B cell (primary cell): ENCODE results near the gene BABAM2. TPM values are rescaled to one million over a fixed set of nuclear protein-coding genes. Genes with fewer than 3 reads are reported as not detected.

Source experiments
- ATAC-seq: fragments of 200-7000 bp; cut with Tn5 transposase; one replicate; pipeline ENCODE4 v1.10.0; 2021; ENCODE audit warnings: low read depth, mild to moderate bottlenecking, moderate number of reproducible peaks, moderate library complexity
- CTCF ChIA-PET: fragments of 350-600 bp; sonication (Branson Sonifier 250); formaldehyde crosslinking; loops from one replicate; lab custom pipeline; 2021; ENCODE audit warnings: antibody characterized with exemption, inconsistent platforms; lab: Charles Lee
- POLR2A ChIA-PET: fragments of 350-600 bp; sonication (Branson Sonifier 250); formaldehyde crosslinking; loops from one replicate; lab custom pipeline; 2021; ENCODE audit warnings: antibody characterized with exemption; lab: Charles Lee
- DNase-seq: peaks from one replicate; pipeline ENCODE4 v3.0.0; 2013
- H2AFZ ChIP-seq: 2 replicates; pipeline ENCODE4 v1.6.1; 2012; ENCODE audit warnings: mild to moderate bottlenecking, low read depth, low read length; ENCODE audit not compliant: insufficient read depth, poor library complexity, severe bottlenecking
- H3K27ac ChIP-seq, 2 donors: 1 replicate in 1 of 2; 2 replicates in 1 of 2; pipeline ENCODE4 v1.5.1; 2012 to 2013; ENCODE audit warnings: low read length in 2 of 2, mild to moderate bottlenecking in 2 of 2, moderate library complexity in 1 of 2
- H3K27me3 ChIP-seq, 4 experiments: fragments of 200-600 bp in 1 of 4; sonication (generic) in 1 of 4; replicated peaks in 1 of 4; 1 replicate in 2 of 4; 2 replicates in 2 of 4; pipeline versions ENCODE4 v1.6.1 to v1.7.0; 2013 to 2016; ENCODE audit warnings: low read length in 3 of 4, mild to moderate bottlenecking in 2 of 4, mixed read lengths in 1 of 4, moderate library complexity in 1 of 4; ENCODE audit not compliant: insufficient read depth in 4 of 4, control insufficient read depth in 3 of 4; ENCODE audit errors: control extremely low read depth in 1 of 4
- H3K36me3 ChIP-seq, 2 experiments: replicated peaks in 1 of 2; 1 replicate in 1 of 2; 2 replicates in 1 of 2; pipeline versions ENCODE4 v1.6.1 to v1.7.1; 2013; ENCODE audit warnings: low read length in 1 of 2; ENCODE audit not compliant: insufficient read depth in 2 of 2, control insufficient read depth in 1 of 2; ENCODE audit errors: control extremely low read depth in 1 of 2, extremely low read depth in 1 of 2
- H3K4me1 ChIP-seq, 2 donors: fragments of 200-600 bp in 1 of 2; sonication (generic) in 1 of 2; 1 replicate in 1 of 2; 2 replicates in 1 of 2; pipeline versions ENCODE4 v1.5.1 to v1.6.1; 2013 to 2017; ENCODE audit warnings: low read length in 2 of 2; ENCODE audit not compliant: control insufficient read depth in 2 of 2, insufficient read depth in 2 of 2
- H3K4me2 ChIP-seq: replicated peaks from 2 replicates; pipeline ENCODE3; 2012; ENCODE audit warnings: mild to moderate bottlenecking, low read depth, low read length; ENCODE audit not compliant: poor library complexity, severe bottlenecking
- H3K4me3 ChIP-seq, 5 experiments: fragments of 200-600 bp in 1 of 5; sonication (generic) in 1 of 5; 1 replicate in 3 of 5; 2 replicates in 2 of 5; pipeline versions ENCODE4 v1.5.1 to v1.7.0; 2011 to 2016; ENCODE audit warnings: low read length in 4 of 5, mild to moderate bottlenecking in 4 of 5, low read depth in 2 of 5, control low read depth in 1 of 5, moderate library complexity in 1 of 5; ENCODE audit not compliant: insufficient read depth in 1 of 5; ENCODE audit errors: control extremely low read depth in 1 of 5, extremely low read depth in 1 of 5
- H3K79me2 ChIP-seq: fragments of 200-600 bp; sonication (generic); one replicate; pipeline ENCODE4 v1.6.0; 2016; ENCODE audit warnings: low read length; ENCODE audit not compliant: control insufficient read depth, insufficient read depth
- H3K9ac ChIP-seq: fragments of 200-600 bp; sonication (generic); 2 replicates; pipeline ENCODE4 v1.6.1; 2017; ENCODE audit warnings: mild to moderate bottlenecking, low read length, moderate library complexity
- H3K9me3 ChIP-seq, 3 donors: one replicate each; pipeline versions ENCODE4 v1.6.1 to v1.7.1; 2013; ENCODE audit warnings: low read length in 2 of 3; ENCODE audit not compliant: control insufficient read depth in 2 of 3, insufficient read depth in 1 of 3; ENCODE audit errors: control extremely low read depth in 1 of 3
- H4K20me1 ChIP-seq: 2 replicates; pipeline ENCODE4 v1.6.0; 2012; ENCODE audit warnings: mild to moderate bottlenecking, low read length; ENCODE audit not compliant: insufficient read depth, control insufficient read depth, poor library complexity, severe bottlenecking
- H3K27ac Mint-ChIP-seq: one replicate; pipeline ENCODE4 v1.8.0; 2021; ENCODE audit warnings: mixed read lengths
- H3K27me3 Mint-ChIP-seq: one replicate; pipeline ENCODE4 v1.8.0; 2021; ENCODE audit warnings: mixed read lengths
- H3K4me1 Mint-ChIP-seq: one replicate; pipeline ENCODE4 v1.8.0; 2021; ENCODE audit warnings: mixed read lengths
- H3K4me3 Mint-ChIP-seq: one replicate; pipeline ENCODE4 v1.8.0; 2021; ENCODE audit warnings: mixed read lengths
- H3K9me3 Mint-ChIP-seq: one replicate; pipeline ENCODE4 v1.8.0; 2022; ENCODE audit warnings: mixed read lengths; ENCODE audit not compliant: insufficient read depth
- CTCF ChIP-seq: fragments of 200-600 bp; IDR thresholded peaks from one replicate; pipeline ENCODE4 v1.8.0; 2022; ENCODE audit warnings: antibody characterized with exemption, mild to moderate bottlenecking
- EZH2 ChIP-seq: IDR thresholded peaks from 2 replicates; pipeline ENCODE4 v1.6.1; 2012; ENCODE audit warnings: borderline replicate concordance, low read depth, mild to moderate bottlenecking, moderate library complexity, low read length; ENCODE audit not compliant: insufficient read depth, poor library complexity, severe bottlenecking
- WGBS: methylation state at CpG from one replicate; pipeline ENCODE4 v1.1.5; 2013; ENCODE audit warnings: missing lambda C conversion rate; ENCODE audit not compliant: insufficient coverage; 5-methylcytosine and 5-hydroxymethylcytosine counted together
- intact Hi-C: fragments of 100-400 bp; cut with micrococcal nuclease; formaldehyde crosslinking; loops from one replicate; pipeline ENCODE4 v1.10.0; 2022
- polyA plus RNA-seq: library from polyadenylated mRNA; depleted of rRNA; stranded (reverse); fragments of >200 nt; gene quantifications from 2 replicates; pipeline ENCODE4 v1.2.3, GENCODE V29; 2012
- total RNA-seq, 2 donors: library from RNA; stranded (reverse); fragments of 120-200 nt in 1 of 2; gene quantifications; 1 replicate in 1 of 2; 2 replicates in 1 of 2; pipeline versions ENCODE4 v1.2.3 to v1.2.4, GENCODE V29; 2013 to 2022

BABAM2 gene
- total and polyA plus RNA-seq, 2 donors (not counting 1 experiment from before 2014, with no cell fraction given), result 22.3 to 69.6 TPM

GRCh38 chr2:27991146-27991545, 100.6 kb downstream of the BABAM2 start:
- WGBS, result no CpG with 5 or more reads among the region's 1 CpG
- Mint-ChIP-seq H3K27ac (no peak overlapping the region), H3K4me1 (no peaks in the 10 kb centered on the region), H3K27me3 (no peaks in the 10 kb centered on the region), H3K9me3 (peaks cover 4% of the 10 kb centered on the region), H3K4me3 (no peak overlapping the region)
- ChIA-PET CTCF (no interaction called here), POLR2A (no interaction called here)
- no peak for DNase-seq
- no peak for ATAC-seq
- H3K4me3 ChIP-seq, result no peak overlapping the region
- H3K27me3 ChIP-seq, result no peaks in the 10 kb centered on the region
- H3K9ac ChIP-seq, result no peak overlapping the region
- intact Hi-C loops, result no loop called here
- peaks cover 0 to 4% (median 0%) of the 10 kb centered on the region in 3 donors for H3K9me3 ChIP-seq
- no peaks in the 10 kb centered on the region for H4K20me1 ChIP-seq
- TF ChIP-seq EZH2 (no peak), CTCF (no peak)
- no peak overlapping the region for H3K4me2 ChIP-seq
- H3K4me1 ChIP-seq, result no peaks in the 10 kb centered on the region
- no peak overlapping the region for H3K27ac ChIP-seq
- no peak overlapping the region for H2AFZ ChIP-seq
- peaks cover 0 to 5% of the 10 kb centered on the region in 2 experiments for H3K36me3 ChIP-seq
- H3K79me2 ChIP-seq, result peaks cover 3% of the 10 kb centered on the region

GRCh38 chr2:27992787-27993401, 102.4 kb downstream of the BABAM2 start:
- no peak for ATAC-seq
- Histone ChIP-seq H3K27me3 (no peaks in the 10 kb centered on the region), H3K4me2 (no peak overlapping the region), H4K20me1 (no peaks in the 10 kb centered on the region), H3K79me2 (peaks cover 3% of the 10 kb centered on the region), H3K9me3 (peaks cover 0 to 4% (median 0%) of the 10 kb centered on the region in 3 donors), H3K4me1 (no peaks in the 10 kb centered on the region), H3K27ac (no peak overlapping the region), H3K36me3 (peaks cover 0 to 5% of the 10 kb centered on the region in 2 experiments), H2AFZ (no peak overlapping the region), H3K4me3 (no peak overlapping the region), H3K9ac (no peak overlapping the region)
- no peaks in the 10 kb centered on the region for H3K27me3 Mint-ChIP-seq
- ChIA-PET POLR2A (no interaction called here), CTCF (no interaction called here)
- intact Hi-C loops, result no loop called here
- H3K27ac Mint-ChIP-seq, result no peak overlapping the region
- H3K4me1 Mint-ChIP-seq, result no peaks in the 10 kb centered on the region
- no peak overlapping the region for H3K4me3 Mint-ChIP-seq
- DNase-seq, result no peak
- TF ChIP-seq EZH2 (no peak), CTCF (no peak)
- peaks cover 4% of the 10 kb centered on the region for H3K9me3 Mint-ChIP-seq
